Endothelial cell of umbilical vein (primary cell): ENCODE results near the gene DISP3.

ENCODE experiments used
- CTCF ChIP-seq, 2 donors: IDR thresholded peaks; 1 replicate in 1 of 2; 2 replicates in 1 of 2; pipeline ENCODE4 v1.5.1; 2011; ENCODE audit warnings: low read length in 2 of 2, mild to moderate bottlenecking in 2 of 2, moderate library complexity in 2 of 2, control low read depth in 1 of 2, inconsistent platforms in 1 of 2, low read depth in 1 of 2; ENCODE audit not compliant: insufficient read depth in 1 of 2; ENCODE audit errors: extremely low read depth in 1 of 2
- JUN ChIP-seq: IDR thresholded peaks from 2 replicates; pipeline ENCODE4 v1.6.1; 2011; ENCODE audit warnings: borderline replicate concordance, low read depth; ENCODE audit not compliant: insufficient read length, insufficient read depth
- POLR2A ChIP-seq: IDR thresholded peaks from 2 replicates; pipeline ENCODE4 v1.6.1; 2012; ENCODE audit warnings: low read depth, mild to moderate bottlenecking, control low read depth, low read length
- TF ChIP-seq, protein P1 (sequence below): IDR thresholded peaks from 2 replicates; pipeline ENCODE4 v1.6.1; 2011; ENCODE audit not compliant: insufficient read depth, insufficient read length

DNA sequence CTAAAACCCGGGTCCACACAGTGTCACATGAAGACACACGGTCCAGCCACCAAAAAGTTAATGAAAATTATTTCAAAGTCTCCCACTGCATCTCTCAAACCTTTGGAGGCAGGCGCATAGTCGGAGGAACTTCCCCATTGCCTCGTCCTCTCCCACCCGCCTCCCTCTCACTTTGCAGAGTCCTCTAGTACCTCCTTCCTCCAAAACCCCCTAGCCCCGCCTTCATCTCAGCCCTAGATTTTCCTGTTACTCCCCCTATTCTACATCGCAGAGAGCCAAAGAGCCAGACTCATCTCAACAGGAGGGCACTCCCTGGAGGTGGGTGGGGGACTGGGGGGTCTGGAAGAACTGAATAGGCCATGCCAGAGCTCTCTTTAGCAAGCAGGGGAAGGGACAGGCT is 79.3 kb downstream of the DISP3 start:
- no peak for TF ChIP-seq CTCF (IDR thresholded peaks at IDR 0.05; ENCODE audit: extremely low read depth in 1 of 2, insufficient read depth in 1 of 2, low read depth in 1 of 2, low read length in 2 of 2)
- TF ChIP-seq POLR2A: no peak
- TF ChIP-seq JUN: no peak
- TF ChIP-seq, protein P1, sequence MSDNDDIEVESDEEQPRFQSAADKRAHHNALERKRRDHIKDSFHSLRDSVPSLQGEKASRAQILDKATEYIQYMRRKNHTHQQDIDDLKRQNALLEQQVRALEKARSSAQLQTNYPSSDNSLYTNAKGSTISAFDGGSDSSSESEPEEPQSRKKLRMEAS: no peak
